Kidney (tissue), 14 donors: ENCODE measurements around the gene NR3C1. TPM values are rescaled to one million over a fixed set of nuclear protein-coding genes. Genes with fewer than 3 reads are reported as not detected.

Experiments
- DNase-seq, 5 donors: peaks; one replicate each; pipeline ENCODE4 v3.0.0-alpha.2; 2013 to 2020
- FAIRE-seq: peaks from 2 replicates; lab custom pipeline; 2012; peaks lifted over from hg19 to GRCh38; lab: Jason Lieb, UNC
- H3K27ac ChIP-seq, 2 donors: one replicate each; pipeline ENCODE4 v1.7.0; 2013; ENCODE audit warnings: low read depth in 2 of 2, low read length in 2 of 2, inconsistent platforms in 1 of 2
- H3K27me3 ChIP-seq: one replicate; pipeline ENCODE4 v1.7.1; 2013; ENCODE audit warnings: low read length, inconsistent platforms; ENCODE audit not compliant: control insufficient read depth, insufficient read depth
- H3K36me3 ChIP-seq, 3 donors: one replicate each; pipeline versions ENCODE4 v1.7.0 to v1.7.1; 2013; ENCODE audit warnings: low read length in 3 of 3, control low read depth in 1 of 3, inconsistent platforms in 1 of 3; ENCODE audit not compliant: insufficient read depth in 3 of 3, control insufficient read depth in 2 of 3
- H3K4me1 ChIP-seq, 3 donors: one replicate each; pipeline versions ENCODE4 v1.7.0 to v1.7.1; 2013; ENCODE audit warnings: low read length in 3 of 3, inconsistent platforms in 1 of 3, low read depth in 1 of 3; ENCODE audit not compliant: control insufficient read depth in 2 of 3, insufficient read depth in 2 of 3
- H3K4me3 ChIP-seq, 3 donors: one replicate each; pipeline versions ENCODE4 v1.7.0 to v1.8.1; 2013; ENCODE audit warnings: low read length in 3 of 3, control low read depth in 1 of 3, inconsistent platforms in 1 of 3
- H3K9ac ChIP-seq, 3 donors: one replicate each; pipeline versions ENCODE4 v1.7.0 to v1.7.1; 2013; ENCODE audit warnings: low read length in 3 of 3, control low read depth in 1 of 3, inconsistent platforms in 1 of 3
- H3K9me3 ChIP-seq, 3 donors: one replicate each; pipeline versions ENCODE4 v1.7.0 to v1.7.1; 2013; ENCODE audit warnings: low read length in 3 of 3, control low read depth in 1 of 3, inconsistent platforms in 1 of 3; ENCODE audit not compliant: control insufficient read depth in 2 of 3, insufficient read depth in 1 of 3
- CTCF ChIP-seq: IDR thresholded peaks from 3 replicates; pipeline ENCODE4 v1.5.1; 2012; ENCODE audit warnings: mild to moderate bottlenecking, moderate library complexity, borderline replicate concordance; ENCODE audit not compliant: insufficient read depth; ENCODE audit errors: extremely low read depth
- intact Hi-C: fragments of 100-400 bp; cut with DNase I; formaldehyde crosslinking; loops from one replicate; pipeline ENCODE4 v1.11.1; 2022
- polyA plus RNA-seq: library from polyadenylated mRNA; stranded (reverse); fragments of 350-450 nt; fragmentation: Illumina TruSeq; extraction: RNeasy Lipid Tissue Mini Kit (QIAGEN cat#74804); gene quantifications from one replicate; pipeline ENCODE4 v1.2.3, GENCODE V29; 2014; ENCODE audit warnings: low read depth, low replicate concordance; ENCODE audit not compliant: insufficient read depth
- total RNA-seq: library from RNA; stranded (reverse); fragmentation: NEBNext Ultra II Directional; extraction: Animal tissue kit (Norgen Biotek cat#: 25700); gene quantifications from one replicate; pipeline ENCODE4 v1.2.1, GENCODE V29; 2021
- donor health status: control.
- donor health status: control.
- donor health status: control.
- donor health status: control.
- donor health status: control.
- donor health status: DM: yes; HTN: yes; CAD: no.
- donor health status: Normal renal cell carcinoma (clear cell type).

NR3C1 gene
- total and polyA plus RNA-seq, 2 donors from 2014 or later, result 23.4 to 69.0 TPM

DNA sequence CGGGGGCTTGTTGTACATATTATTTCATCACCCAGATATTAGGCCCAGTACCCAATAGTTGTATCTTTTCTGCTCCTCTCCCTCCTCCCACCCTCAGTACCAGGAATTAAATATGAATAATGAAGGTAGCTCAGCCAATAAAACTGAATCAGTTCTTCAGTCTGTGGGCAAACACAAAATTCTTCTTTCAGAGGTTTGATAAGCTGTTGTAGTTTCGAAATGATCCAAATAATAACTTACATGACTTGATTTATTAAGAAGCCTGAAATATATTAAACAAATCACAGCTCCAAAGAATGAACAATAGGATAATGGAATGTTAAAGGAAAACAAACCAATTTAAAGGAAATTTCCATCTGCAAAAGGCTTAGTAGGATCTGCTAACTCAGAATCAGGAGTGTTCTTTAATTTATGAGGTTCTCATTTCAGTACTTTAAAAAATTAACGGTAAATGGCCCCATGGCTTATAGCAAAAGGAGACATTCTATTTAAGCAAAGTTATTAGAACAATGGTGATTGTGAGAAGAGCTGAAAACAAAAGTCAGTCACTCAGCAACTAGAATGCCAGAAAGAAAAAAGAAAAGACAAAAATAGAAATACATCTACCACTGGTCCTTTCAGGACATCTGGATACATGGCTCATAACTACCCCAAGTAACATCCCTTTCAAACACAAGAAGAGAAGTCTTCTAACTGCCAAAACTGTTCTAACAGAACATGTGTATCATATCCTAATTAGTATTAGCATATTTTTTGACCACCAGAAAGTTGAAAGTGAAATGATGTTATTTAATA lies 62.4 kb downstream of the NR3C1 start:
- Histone ChIP-seq H3K36me3 (no peaks in the 10 kb centered on the region), H3K27ac (no peak overlapping the region), H3K27me3 (no peaks in the 10 kb centered on the region), H3K9ac (no peak overlapping the region), H3K9me3 (no peaks in the 10 kb centered on the region), H3K4me3 (no peak overlapping the region), H3K4me1 (peaks cover 0 to 5% (median 0%) of the 10 kb centered on the region in 3 donors)
- FAIRE-seq (no peak), DNase-seq (no peak)
- intact Hi-C loops, result no loop called here
- TF ChIP-seq CTCF, result no peak

GRCh38 chr5:143338658-143339366 lies 64.7 kb downstream of the NR3C1 start:
- Histone ChIP-seq H3K9ac (no peak overlapping the region), H3K4me1 (peaks cover 0 to 5% (median 0%) of the 10 kb centered on the region in 3 donors), H3K27me3 (no peaks in the 10 kb centered on the region), H3K9me3 (no peaks in the 10 kb centered on the region), H3K36me3 (no peaks in the 10 kb centered on the region), H3K27ac (no peak overlapping the region), H3K4me3 (no peak overlapping the region)
- DNase-seq (no peak), FAIRE-seq (no peak)
- no peak for TF ChIP-seq CTCF
- intact Hi-C loops, result no loop called here

DNA sequence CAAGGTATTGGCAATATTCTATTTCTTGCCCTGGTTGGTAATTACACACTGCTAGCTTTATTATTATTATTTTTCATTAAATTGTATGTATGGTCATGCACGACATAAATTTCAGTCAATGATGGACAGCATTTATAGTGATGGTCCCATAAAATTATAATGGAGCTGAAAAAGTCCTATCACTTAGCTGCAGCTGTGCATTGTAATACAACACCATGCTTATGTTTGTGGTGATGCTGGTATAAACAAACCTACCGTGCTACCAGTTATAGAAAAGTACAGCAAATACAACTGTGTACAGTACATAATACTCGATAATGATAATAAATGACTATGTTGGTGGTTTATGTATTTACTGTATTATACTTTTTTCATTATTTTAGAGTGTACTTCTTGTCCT lies 65.5 kb downstream of the NR3C1 start:
- no peak for FAIRE-seq
- intact Hi-C loops, result no loop called here
- DNase-seq, result no peak
- Histone ChIP-seq H3K4me3 (no peak overlapping the region), H3K27me3 (no peaks in the 10 kb centered on the region), H3K9ac (no peak overlapping the region), H3K4me1 (peaks cover 0 to 5% (median 0%) of the 10 kb centered on the region in 3 donors), H3K36me3 (no peaks in the 10 kb centered on the region), H3K27ac (no peak overlapping the region), H3K9me3 (no peaks in the 10 kb centered on the region)
- no peak for TF ChIP-seq CTCF
